Measurements from ENCODE around the gene FBXL19.

Gene FBXL19

DNA sequence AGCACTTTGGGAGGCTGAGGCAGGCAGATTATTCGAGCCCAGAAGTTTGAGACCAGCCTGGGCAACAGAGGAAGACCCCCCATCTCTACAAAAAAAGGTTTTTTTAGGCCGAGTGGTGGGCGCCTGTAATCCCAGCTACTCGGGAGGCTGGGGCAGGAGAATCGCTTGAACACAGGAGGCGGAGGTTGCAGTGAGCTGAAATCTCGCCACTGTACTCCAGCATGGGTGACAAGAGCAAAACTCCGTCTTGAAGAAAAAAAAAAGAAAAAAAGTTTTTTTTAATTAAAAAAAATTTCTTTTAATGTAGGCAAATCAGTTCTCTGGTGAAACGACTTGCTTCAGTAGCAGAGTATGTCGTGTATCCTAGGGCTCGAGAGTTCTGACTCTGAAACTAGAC, 72.6 kb downstream of the FBXL19 start:
- Mint-ChIP-seq H3K4me1 (peaks cover 20% of the 10 kb centered on the region), H3K9me3 (no peaks in the 10 kb centered on the region), H3K36me3 (no peaks in the 10 kb centered on the region), H3K4me3 (peak overlapping the region; percentile 74), H3K27ac (no peak overlapping the region), H3K27me3 (peaks cover 45% of the 10 kb centered on the region)
- CTCF ChIA-PET = interaction anchor here (1.1 kb wide), 1 partner anchor 11 kb away, joined by 3 read pairs; the partner anchor contains the start of gene HSD3B7
- DNase-seq = no peak

DNA sequence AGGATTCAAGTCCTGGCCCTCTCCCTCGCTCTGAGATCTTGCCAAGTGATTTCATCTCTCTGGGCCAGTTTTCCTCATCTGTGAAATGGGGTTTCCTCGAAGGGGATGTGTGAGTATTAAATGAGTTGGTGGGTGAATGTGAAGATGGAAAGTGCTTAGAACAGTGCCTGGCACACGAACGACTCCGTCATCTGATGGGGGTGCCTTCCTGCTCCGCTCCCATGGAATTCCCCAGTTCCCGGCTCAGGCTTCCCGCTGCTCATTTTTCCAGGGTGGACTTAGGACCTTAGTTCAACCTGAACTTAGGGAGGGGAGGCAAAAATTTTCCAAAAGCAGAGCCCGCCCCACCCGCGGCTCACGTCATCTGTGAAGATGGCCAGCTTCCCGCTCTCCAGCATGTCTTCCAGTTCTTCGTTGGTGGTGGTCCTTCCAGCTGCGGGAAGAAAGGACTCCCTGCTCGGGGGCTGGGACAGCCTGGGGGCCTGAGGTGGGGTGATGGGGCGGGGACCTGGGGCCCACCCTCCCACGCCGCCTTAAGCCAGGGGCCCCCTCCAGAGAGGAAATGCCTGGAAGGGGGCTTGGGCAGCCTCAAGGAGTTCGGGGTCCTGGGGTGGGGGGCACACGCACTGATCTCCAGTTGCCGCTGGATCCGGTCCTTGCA, 73.1 kb downstream of the FBXL19 start:
- peaks cover 17% of the 10 kb centered on the region for H3K4me1 Mint-ChIP-seq
- H3K9me3 Mint-ChIP-seq = no peaks in the 10 kb centered on the region
- H3K36me3 Mint-ChIP-seq = no peaks in the 10 kb centered on the region
- H3K27ac Mint-ChIP-seq = peak overlapping the region; percentile 4
- CTCF ChIA-PET = interaction anchor here (1.0 to 1.1 kb wide), 2 partner anchors 12 to 79 kb away, joined by 3 read pairs; partner anchors contain the start of gene HSD3B7
- peak overlapping the region; percentile 74 for H3K4me3 Mint-ChIP-seq
- DNase-seq = no peak
- H3K27me3 Mint-ChIP-seq = peaks cover 48% of the 10 kb centered on the region

DNA sequence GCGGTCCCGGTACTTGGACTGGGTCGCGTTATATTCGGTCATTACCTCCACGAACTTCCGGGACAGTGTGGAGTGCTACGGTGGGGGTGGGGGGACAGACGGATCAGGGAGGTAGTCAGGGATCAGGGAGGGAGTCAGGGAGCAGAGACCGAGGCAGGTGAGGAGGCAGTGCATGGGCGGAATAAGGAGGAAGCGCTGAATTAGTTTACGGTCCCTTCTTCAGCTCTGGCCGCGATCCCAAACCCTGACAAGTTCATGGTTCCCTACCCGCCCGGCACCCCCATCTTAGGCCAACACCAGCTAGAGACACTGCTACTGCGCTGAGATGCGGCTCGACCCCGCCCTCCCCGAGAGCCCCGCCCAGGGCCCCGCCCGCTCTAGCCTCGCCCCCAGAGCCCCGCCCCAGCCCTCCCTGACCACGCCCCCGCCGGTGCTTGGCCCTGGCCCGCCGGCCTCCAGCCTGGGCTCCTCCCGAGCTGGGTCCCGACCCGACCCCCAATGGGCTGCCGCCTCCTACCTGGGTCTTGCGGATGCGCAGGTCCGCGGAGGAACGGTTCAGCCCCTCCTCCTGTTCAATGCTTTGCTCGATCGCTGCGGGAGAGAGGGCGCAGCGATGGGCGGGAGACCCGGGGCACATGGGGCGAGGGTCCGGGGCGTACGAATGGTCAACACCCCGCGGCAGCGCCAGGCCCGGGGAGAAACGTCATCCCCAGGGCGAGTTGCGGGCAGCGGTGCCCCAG, 73.8 kb downstream of the FBXL19 start:
- H3K36me3 Mint-ChIP-seq = no peaks in the 10 kb centered on the region
- peaks cover 48% of the 10 kb centered on the region for H3K27me3 Mint-ChIP-seq
- peak; percentile 88 for DNase-seq
- H3K9me3 Mint-ChIP-seq = no peaks in the 10 kb centered on the region
- peaks cover 17% of the 10 kb centered on the region for H3K4me1 Mint-ChIP-seq
- H3K4me3 Mint-ChIP-seq = peak overlapping the region; percentile 74
- H3K27ac Mint-ChIP-seq = peak overlapping the region; percentile 20
- CTCF ChIA-PET = interaction anchor here (1.0 to 1.1 kb wide), 2 partner anchors 12 to 78 kb away, joined by 3 read pairs; partner anchors contain the start of gene HSD3B7

DNA sequence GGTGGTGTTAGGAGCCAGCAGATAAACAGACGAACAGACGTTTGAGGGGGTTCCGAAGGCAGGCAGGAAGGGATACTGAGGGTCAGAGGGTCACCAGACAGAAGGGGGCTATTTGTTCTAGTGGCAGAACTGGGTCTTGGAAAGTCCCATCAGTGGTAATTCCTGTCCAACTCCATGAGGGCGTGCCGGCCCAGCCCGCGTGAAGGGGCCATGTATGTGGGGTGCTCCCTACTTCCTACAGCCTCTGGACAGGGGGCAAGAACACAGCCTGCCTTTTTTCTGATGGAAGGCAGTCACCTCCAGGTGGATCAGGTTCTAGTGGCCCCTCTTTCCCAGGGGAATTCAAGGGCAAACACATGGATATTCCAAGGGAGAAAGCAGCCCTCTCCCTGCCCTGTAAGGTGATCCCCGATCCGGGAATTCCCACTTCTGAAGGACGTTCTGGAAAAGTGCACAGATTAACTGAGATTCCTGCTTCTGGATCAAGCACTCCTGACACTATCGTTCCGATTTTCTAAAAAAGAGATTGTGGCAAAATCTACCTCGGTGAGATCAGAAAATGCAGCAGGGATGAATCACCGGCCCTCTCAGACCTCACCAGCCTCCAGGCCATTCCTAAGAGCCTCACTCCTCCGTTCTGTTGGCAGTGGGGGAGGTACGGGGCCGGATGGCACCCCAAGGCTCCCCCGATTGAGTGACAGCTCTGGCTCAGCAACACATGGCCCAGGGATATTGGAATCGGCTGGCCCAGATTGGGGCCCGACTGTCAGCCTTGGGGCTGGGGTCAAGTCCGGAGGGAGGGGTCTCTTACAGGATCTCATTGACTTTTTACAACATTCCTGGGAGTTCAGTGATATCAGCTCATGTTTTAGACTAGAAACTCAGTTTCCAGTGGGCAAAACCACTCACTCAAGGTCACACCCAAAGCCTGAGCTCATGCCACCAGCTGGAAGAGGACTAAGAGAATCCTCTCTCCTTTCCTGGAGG, 74.6 kb downstream of the FBXL19 start:
- no peak for DNase-seq
- CTCF ChIA-PET = interaction anchor here (0.9 to 2.2 kb wide), 4 partner anchors 14 to 105 kb away, joined by 3 to 9 read pairs (median 4); partner anchors contain the start of gene HSD3B7
- Mint-ChIP-seq H3K4me3 (peak overlapping the region; percentile 40), H3K4me1 (peaks cover 15% of the 10 kb centered on the region), H3K36me3 (no peaks in the 10 kb centered on the region), H3K27me3 (peaks cover 48% of the 10 kb centered on the region), H3K27ac (no peak overlapping the region), H3K9me3 (no peaks in the 10 kb centered on the region)
